Measurements from ENCODE around the gene MYRIP. TPM values are rescaled to one million over a fixed set of nuclear protein-coding genes. Genes with fewer than 3 reads are reported as not detected.

MYRIP gene
- total and polyA plus RNA-seq, 8 donors = 1.4 to 11.2 (median 7.8) TPM

DNA sequence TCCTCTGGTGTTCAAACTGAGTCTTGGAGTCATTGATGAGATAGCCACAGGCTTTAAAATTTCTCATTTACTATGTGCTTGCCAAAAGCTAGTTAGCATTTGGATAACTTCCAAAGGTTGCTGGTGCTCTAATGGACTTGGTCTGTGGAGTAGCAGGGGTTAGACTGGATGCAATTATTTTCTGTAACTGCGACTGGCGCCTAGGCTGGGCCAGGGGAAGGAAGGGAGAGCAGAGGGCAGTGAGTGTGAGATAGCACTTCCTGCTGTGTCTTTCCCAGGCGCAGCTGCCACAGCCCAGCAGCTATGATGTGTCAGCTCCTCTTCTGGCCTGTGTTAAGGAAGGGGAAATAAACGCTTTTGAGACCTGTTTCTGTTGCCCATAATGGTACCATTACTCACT lies 98.6 kb downstream of the MYRIP start:
- FAIRE-seq (no peak), DNase-seq (peak in 3 of 6 donors; percentile 13 to 47 (median 16)), ATAC-seq (peak; percentile 46 to 65 (median 55))
- TF ChIP-seq, protein P1, sequence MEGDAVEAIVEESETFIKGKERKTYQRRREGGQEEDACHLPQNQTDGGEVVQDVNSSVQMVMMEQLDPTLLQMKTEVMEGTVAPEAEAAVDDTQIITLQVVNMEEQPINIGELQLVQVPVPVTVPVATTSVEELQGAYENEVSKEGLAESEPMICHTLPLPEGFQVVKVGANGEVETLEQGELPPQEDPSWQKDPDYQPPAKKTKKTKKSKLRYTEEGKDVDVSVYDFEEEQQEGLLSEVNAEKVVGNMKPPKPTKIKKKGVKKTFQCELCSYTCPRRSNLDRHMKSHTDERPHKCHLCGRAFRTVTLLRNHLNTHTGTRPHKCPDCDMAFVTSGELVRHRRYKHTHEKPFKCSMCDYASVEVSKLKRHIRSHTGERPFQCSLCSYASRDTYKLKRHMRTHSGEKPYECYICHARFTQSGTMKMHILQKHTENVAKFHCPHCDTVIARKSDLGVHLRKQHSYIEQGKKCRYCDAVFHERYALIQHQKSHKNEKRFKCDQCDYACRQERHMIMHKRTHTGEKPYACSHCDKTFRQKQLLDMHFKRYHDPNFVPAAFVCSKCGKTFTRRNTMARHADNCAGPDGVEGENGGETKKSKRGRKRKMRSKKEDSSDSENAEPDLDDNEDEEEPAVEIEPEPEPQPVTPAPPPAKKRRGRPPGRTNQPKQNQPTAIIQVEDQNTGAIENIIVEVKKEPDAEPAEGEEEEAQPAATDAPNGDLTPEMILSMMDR (IDR thresholded peaks at IDR 0.05) = no peak
- Histone ChIP-seq H3K36me3 (no peaks in the 10 kb centered on the region), H3K4me3 (no peak overlapping the region), H3K27me3 (no peaks in the 10 kb centered on the region), H3K27ac (peak overlapping the region in 1 of 4 donors; percentile 23), H3K4me1 (peaks cover 17 to 51% (median 29%) of the 10 kb centered on the region in 3 donors), H3K9me3 (no peaks in the 10 kb centered on the region)
- 28 to 34% methylated on average over 4 of the region's 4 CpGs for WGBS, 2 donors
- intact Hi-C loops (cut with DNase I) = no loop called here

DNA sequence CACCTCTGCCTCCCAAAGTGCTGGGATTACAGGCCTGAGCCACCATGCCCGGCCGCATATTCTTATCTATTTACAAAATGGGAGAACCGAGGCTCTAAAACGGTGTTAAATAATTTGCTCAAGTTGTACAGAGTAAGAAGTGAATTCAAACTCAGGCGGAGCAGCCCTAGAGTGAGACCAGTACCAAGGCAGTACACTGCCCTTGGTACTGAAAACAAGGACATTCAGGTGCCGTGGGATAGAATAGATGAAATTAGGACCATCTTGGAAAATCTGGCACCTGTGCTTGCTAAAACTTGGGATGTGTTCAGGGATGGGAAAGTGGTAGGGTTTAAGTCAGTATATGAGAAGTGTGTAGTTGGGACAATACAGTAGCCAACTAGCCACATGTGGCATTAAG lies 100.7 kb downstream of the MYRIP start:
- peaks cover 0 to under 1% (median 0%) of the 10 kb centered on the region in 4 donors for H3K9me3 ChIP-seq
- TF ChIP-seq, protein P1 (IDR thresholded peaks at IDR 0.05) = no peak
- no peaks in the 10 kb centered on the region for H3K36me3 ChIP-seq
- intact Hi-C loops (cut with DNase I) = no loop called here
- no peak for ATAC-seq
- no peak for DNase-seq
- no peak overlapping the region for H3K4me3 ChIP-seq
- peak overlapping the region in 2 of 4 donors; percentile 68 to 71 for H3K27ac ChIP-seq
- peaks cover 17 to 47% (median 29%) of the 10 kb centered on the region in 3 donors for H3K4me1 ChIP-seq
- no peak for FAIRE-seq
- H3K27me3 ChIP-seq = no peaks in the 10 kb centered on the region
- 82 to 90% methylated on average over 6 of the region's 6 CpGs for WGBS, 2 donors

DNA sequence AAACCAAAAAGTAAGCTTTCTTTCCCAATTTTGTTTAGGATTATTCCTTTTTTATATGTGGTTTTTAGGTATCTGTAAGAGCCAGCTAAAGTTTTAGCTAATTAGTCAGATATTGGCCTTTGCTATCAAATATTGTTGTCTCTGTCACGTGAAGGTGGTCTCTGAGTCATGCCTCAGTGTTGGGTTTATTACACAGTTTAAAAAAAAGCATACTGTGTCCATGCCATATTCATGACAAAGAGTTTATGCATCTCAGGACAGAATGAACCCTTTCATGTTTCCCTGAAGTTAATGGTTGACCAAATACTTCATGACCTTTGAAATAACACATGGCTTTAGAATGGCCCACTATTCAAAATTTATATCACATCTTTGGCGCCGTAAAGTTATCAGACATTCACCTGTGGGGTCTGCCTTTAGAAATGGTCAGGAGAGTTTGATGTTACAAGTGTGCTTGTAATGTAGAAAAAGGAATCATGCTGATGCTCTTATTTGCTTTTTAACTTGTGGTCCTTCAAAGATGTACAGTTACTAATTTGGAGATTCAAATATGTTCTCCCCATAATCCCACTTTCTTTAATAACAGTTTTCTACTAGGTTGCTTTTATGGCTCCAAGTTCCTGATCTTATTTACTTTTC lies 101.5 kb downstream of the MYRIP start:
- TF ChIP-seq, protein P1 (IDR thresholded peaks at IDR 0.05) = no peak
- 22 to 37% methylated on average over 3 of the region's 3 CpGs for WGBS, 2 donors
- no peak for FAIRE-seq
- H3K27ac ChIP-seq = peak overlapping the region in 3 of 4 donors; percentile 27 to 71 (median 68)
- no peaks in the 10 kb centered on the region for H3K36me3 ChIP-seq
- no peaks in the 10 kb centered on the region for H3K27me3 ChIP-seq
- peaks cover 0 to 3% (median 0%) of the 10 kb centered on the region in 4 donors for H3K9me3 ChIP-seq
- ATAC-seq = peak; percentile 55 to 68 (median 63)
- no peak for DNase-seq
- no peak overlapping the region for H3K4me3 ChIP-seq
- intact Hi-C loops (cut with DNase I) = no loop called here
- H3K4me1 ChIP-seq = peaks cover 17 to 43% (median 23%) of the 10 kb centered on the region in 3 donors

DNA sequence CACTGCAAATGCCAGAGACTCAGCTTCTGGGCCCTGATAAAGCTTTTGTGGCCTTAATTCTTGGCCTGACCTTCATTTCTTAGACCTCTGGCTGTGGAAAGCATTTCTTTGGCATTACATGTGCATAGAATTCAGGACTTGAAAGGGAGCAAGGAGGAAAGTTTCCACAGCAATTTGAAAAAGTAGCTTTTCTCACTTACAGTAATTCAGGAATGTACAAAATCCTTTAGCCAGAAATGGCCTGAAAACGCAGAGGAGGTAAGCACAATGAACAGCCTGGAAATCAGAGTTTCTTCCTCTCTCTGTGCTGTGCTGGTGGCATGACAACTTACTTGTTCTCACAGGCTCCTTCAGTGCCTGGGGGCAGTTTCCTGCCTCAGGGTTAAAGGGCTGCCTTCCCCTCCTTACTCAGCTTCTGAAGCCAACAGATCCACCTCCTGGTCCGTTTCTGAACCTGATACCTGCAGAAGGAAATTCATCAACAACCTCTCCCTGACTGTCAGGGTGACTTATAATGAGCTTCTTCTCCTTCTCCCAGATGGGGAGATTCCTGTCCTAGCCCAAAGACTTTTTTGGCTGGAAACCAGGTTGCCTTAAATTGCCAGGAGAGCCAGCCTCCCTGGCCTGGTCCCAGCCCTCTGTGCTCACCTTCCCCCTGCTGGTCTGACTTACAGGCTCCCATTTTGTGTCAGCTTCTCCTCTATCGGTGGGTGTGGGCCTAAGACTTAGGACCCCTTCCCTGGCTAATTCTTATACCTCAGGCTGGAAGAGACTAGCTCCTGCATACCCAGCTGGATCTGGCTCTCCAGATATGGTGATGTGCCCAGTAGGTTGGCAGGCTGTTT lies 102.3 kb downstream of the MYRIP start:
- peaks cover 0 to 3% (median 0%) of the 10 kb centered on the region in 4 donors for H3K9me3 ChIP-seq
- H3K27ac ChIP-seq = peak overlapping the region in 3 of 4 donors; percentile 27 to 71 (median 68)
- H3K27me3 ChIP-seq = no peaks in the 10 kb centered on the region
- peaks cover 17 to 41% (median 23%) of the 10 kb centered on the region in 3 donors for H3K4me1 ChIP-seq
- DNase-seq = peak in 3 of 6 donors; percentile 19 to 55 (median 32)
- no peak overlapping the region for H3K4me3 ChIP-seq
- no peak for FAIRE-seq
- peak; percentile 72 to 87 (median 83) for ATAC-seq
- intact Hi-C loops (cut with DNase I) = no loop called here
- WGBS, 2 donors = 29 to 31% methylated on average over 3 of the region's 3 CpGs
- TF ChIP-seq, protein P1 (IDR thresholded peaks at IDR 0.05) = no peak
- H3K36me3 ChIP-seq = no peaks in the 10 kb centered on the region

All from pancreas (tissue), 10 donors.